CD4-positive, alpha-beta memory T cell (primary cell): Measurements from ENCODE around the gene MGST3. TPM values are rescaled to one million over a fixed set of nuclear protein-coding genes. Genes with fewer than 3 reads are reported as not detected.
"Not testable (repeated sequence)": the region's sequence is repeated elsewhere in the genome, so short reads cannot be mapped to it uniquely, and the experiment has no call there.

ENCODE experiments used
- CTCF ChIA-PET: fragments of 350-600 bp; sonication (Branson Sonifier 250); formaldehyde crosslinking; loops from one replicate; lab custom pipeline; 2021; ENCODE audit warnings: inconsistent platforms; ENCODE audit not compliant: partially characterized antibody; lab: Charles Lee
- POLR2A ChIA-PET: fragments of 350-600 bp; sonication (Branson Sonifier 250); formaldehyde crosslinking; loops from one replicate; lab custom pipeline; 2021; ENCODE audit not compliant: partially characterized antibody; lab: Charles Lee
- DNase-seq, 5 donors: peaks; one replicate each; pipeline versions ENCODE4 v3.0.0 to v3.0.0-alpha.2; 2020 to 2022; ENCODE audit warnings: mixed read lengths in 1 of 5
- H3K27ac ChIP-seq: one replicate; pipeline ENCODE4 v1.7.0; 2013; ENCODE audit warnings: low read depth, low read length
- H3K27me3 ChIP-seq: 2 replicates; pipeline ENCODE4 v1.7.0; 2013; ENCODE audit warnings: mild to moderate bottlenecking, low read length, moderate library complexity; ENCODE audit not compliant: insufficient read depth
- H3K36me3 ChIP-seq: 2 replicates; pipeline ENCODE4 v1.7.0; 2013; ENCODE audit warnings: mild to moderate bottlenecking, low read length, moderate library complexity; ENCODE audit not compliant: insufficient read depth
- H3K4me1 ChIP-seq: 2 replicates; pipeline ENCODE4 v1.7.0; 2013; ENCODE audit warnings: mild to moderate bottlenecking, low read length, moderate library complexity; ENCODE audit not compliant: insufficient read depth
- H3K4me3 ChIP-seq, 2 donors: one replicate each; pipeline ENCODE4 v1.7.0; 2013; ENCODE audit warnings: low read length in 2 of 2, mild to moderate bottlenecking in 1 of 2
- H3K9me3 ChIP-seq, 2 donors: one replicate each; pipeline ENCODE4 v1.7.0; 2013; ENCODE audit warnings: low read length in 2 of 2, control low read depth in 1 of 2; ENCODE audit not compliant: control insufficient read depth in 1 of 2
- H3K27ac Mint-ChIP-seq, 7 donors: one replicate each; pipeline ENCODE4 v1.8.0; 2020 to 2021; ENCODE audit warnings: mixed read lengths in 7 of 7, mild to moderate bottlenecking in 6 of 7, inconsistent platforms in 3 of 7, moderate library complexity in 3 of 7
- H3K27me3 Mint-ChIP-seq, 2 donors: one replicate each; pipeline ENCODE4 v1.8.0; 2020 to 2021; ENCODE audit warnings: mixed read lengths in 2 of 2
- H3K36me3 Mint-ChIP-seq, 2 donors: one replicate each; pipeline ENCODE4 v1.8.0; 2020 to 2021; ENCODE audit warnings: mixed read lengths in 2 of 2, inconsistent platforms in 1 of 2, mild to moderate bottlenecking in 1 of 2
- H3K4me1 Mint-ChIP-seq, 4 donors: one replicate each; pipeline ENCODE4 v1.8.0; 2020 to 2021; ENCODE audit warnings: mixed read lengths in 4 of 4, mild to moderate bottlenecking in 1 of 4
- H3K4me3 Mint-ChIP-seq, 8 donors: one replicate each; pipeline ENCODE4 v1.8.0; 2020 to 2021; ENCODE audit warnings: mixed read lengths in 8 of 8, mild to moderate bottlenecking in 7 of 8, moderate library complexity in 6 of 8, inconsistent platforms in 3 of 8
- H3K9me3 Mint-ChIP-seq, 8 donors: one replicate each; pipeline ENCODE4 v1.8.0; 2020 to 2021; ENCODE audit warnings: mixed read lengths in 8 of 8, mild to moderate bottlenecking in 5 of 8, inconsistent platforms in 3 of 8, moderate library complexity in 1 of 8
- intact Hi-C: fragments of 100-400 bp; cut with micrococcal nuclease; formaldehyde crosslinking; loops from one replicate; pipeline ENCODE4 v1.15.1; 2023
- polyA plus RNA-seq, 2 donors: library from polyadenylated mRNA; unstranded; fragments of 300-500 nt; fragmentation: Illumina TruSeq; gene quantifications; one replicate each; pipeline ENCODE4 v1.2.3, GENCODE V29; 2021
- total RNA-seq, 2 experiments: library from RNA; stranded (reverse); gene quantifications; one replicate each; pipeline ENCODE4 v1.2.3, GENCODE V29; 2021

The MGST3 gene
- total RNA-seq, result 10 to 100 TPM; 67.6 to 74.0 TPM
- polyA plus RNA-seq, result 100 to 1,000 TPM; 171 to 176 TPM

DNA sequence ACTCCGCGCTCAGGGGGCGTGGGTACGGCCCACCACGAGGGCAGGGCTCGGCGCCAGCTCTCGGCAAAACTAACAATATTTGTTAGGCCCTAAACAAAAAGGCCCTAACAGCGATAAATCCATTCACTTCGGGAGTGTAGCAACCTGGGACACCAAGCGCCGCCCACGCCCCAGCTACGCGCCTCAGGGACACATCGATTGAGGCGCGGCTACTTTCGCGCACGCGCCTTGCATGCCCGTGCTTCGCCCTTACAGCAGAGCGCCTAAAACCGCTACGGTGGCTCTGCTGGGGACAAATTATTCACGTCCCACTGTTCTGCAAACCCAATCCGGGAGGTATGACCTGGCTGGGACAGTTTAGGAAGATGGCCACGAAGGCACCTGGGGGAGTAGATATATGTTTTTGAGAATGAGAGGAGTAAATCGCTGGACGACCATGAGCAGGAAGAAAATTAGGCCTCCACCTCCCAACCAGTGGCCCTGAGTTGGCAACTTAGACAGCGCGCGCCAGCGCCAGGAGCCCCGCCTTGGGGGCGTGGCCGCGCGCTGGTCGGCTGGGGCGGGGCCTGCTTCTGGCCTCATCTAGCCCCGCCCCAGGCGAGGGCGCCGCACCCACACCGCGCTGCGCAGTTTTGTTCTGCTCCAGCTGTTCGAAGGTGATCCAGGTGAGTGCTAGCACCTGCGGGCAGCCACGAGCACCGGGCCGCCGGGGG is at the start of gene MGST3:
TSS of gene MGST3 (plus strand) at position 606 of the 713 bp plus-strand sequence. CDS start 18,614 bp downstream, outside the sequence.
- no peak within 1 kb of the TSS for H3K4me3 Mint-ChIP-seq
- Histone ChIP-seq H3K27ac (peak within 1 kb of the TSS; percentile 69), H3K27me3 (no peaks in the 10 kb centered on the region), H3K4me3 (peak within 1 kb of the TSS; percentile 86 to 97), H3K36me3 (no peaks in the 10 kb centered on the region), H3K4me1 (peaks cover 35% of the 10 kb centered on the region), H3K9me3 (no peaks in the 10 kb centered on the region)
- peak within 1 kb of the TSS in 1 of 7 donors; percentile 85 for H3K27ac Mint-ChIP-seq
- H3K27me3 Mint-ChIP-seq, result no peaks in the 10 kb centered on the region
- no peaks in the 10 kb centered on the region for H3K9me3 Mint-ChIP-seq
- CTCF ChIA-PET, result interaction anchor here (0.8 to 1.1 kb wide), 3 partner anchors 67 to 263 kb away, joined by 3 read pairs; partner anchors contain the start of gene TMCO1
- intact Hi-C loops, result loop anchor here (1.0 to 10.0 kb wide), 5 partner anchors 32 to 237 kb away; partner anchors contain the start of genes ALDH9A1, TMCO1 and UCK2
- peaks cover 0 to 4% of the 10 kb centered on the region in 2 donors for H3K36me3 Mint-ChIP-seq
- POLR2A ChIA-PET, result interaction anchor here (0.7 to 3.0 kb wide), 10 partner anchors 15 to 241 kb away, joined by 3 to 30 read pairs (median 6); partner anchors contain the start of genes ALDH9A1 and TMCO1
- H3K4me1 Mint-ChIP-seq, result peaks cover 15 to 22% (median 18%) of the 10 kb centered on the region in 4 donors
- DNase-seq, result peak; percentile 93 to 97 (median 94)

DNA sequence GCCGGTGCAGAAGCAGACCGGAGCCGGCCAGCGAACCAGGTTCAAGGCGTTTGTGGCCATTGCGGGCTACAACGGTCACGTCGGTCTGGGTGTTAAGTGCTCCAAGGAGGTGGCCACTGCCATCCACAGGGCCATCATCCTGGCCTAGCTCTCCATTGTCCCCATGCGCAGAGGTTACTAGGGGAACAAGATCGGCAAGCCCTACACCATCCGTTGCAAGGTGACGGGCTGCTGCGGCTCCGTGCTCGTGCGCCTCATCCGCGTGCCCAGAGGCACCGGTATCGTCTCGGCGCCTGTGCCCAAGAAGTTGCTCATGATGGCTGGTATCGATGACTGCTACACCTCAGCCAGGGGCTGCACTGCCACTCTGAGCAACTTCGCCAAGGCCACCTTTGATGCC is 49.1 kb upstream of the MGST3 start:
- Mint-ChIP-seq H3K4me1 (no peaks in the 10 kb centered on the region), H3K4me3 (no peak overlapping the region), H3K27ac (no peak overlapping the region), H3K9me3 (no peaks in the 10 kb centered on the region), H3K36me3 (no peaks in the 10 kb centered on the region), H3K27me3 (peaks cover 10 to 21% of the 10 kb centered on the region in 2 donors)
- Histone ChIP-seq H3K9me3 (no peaks in the 10 kb centered on the region), H3K27me3 (no peaks in the 10 kb centered on the region), H3K36me3 (no peaks in the 10 kb centered on the region), H3K4me3 (no peak overlapping the region), H3K4me1 (no peaks in the 10 kb centered on the region), H3K27ac (no peak overlapping the region)
- ChIA-PET POLR2A (no interaction called here), CTCF (no interaction called here)
- intact Hi-C loops, result no loop called here
- no peak for DNase-seq

DNA sequence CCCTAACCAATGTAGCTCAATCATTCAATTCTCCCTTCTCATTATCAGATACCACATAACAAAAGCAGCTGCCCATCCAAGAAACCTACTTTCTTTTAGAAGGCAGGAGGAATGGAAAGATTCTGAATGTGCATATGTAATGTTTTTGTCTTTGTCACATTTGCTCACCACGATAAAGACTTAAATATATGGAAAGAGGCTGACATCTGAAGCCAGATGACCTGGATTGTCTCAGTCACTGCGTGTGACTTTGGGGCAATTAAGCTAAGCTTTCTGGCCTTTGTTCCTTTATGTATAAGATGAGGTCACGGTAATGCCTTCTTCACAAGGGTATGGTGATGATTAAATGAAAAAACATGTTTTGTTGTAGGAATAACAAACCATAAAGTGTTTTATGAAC is 44.6 kb upstream of the MGST3 start:
- CTCF ChIA-PET, result interaction anchor here (1.0 to 3.5 kb wide), 7 partner anchors 15 to 343 kb away, joined by 3 to 29 read pairs (median 3); no protein-coding TSS in a partner anchor
- H3K4me3 ChIP-seq, result no peak overlapping the region
- POLR2A ChIA-PET, result no interaction called here
- Mint-ChIP-seq H3K4me1 (no peaks in the 10 kb centered on the region), H3K36me3 (no peaks in the 10 kb centered on the region), H3K27me3 (peaks cover 20 to 39% of the 10 kb centered on the region in 2 donors), H3K9me3 (no peaks in the 10 kb centered on the region), H3K4me3 (no peak overlapping the region), H3K27ac (peak overlapping the region in 1 of 7 donors; percentile 2)
- no peaks in the 10 kb centered on the region for H3K27me3 ChIP-seq
- no peaks in the 10 kb centered on the region for H3K36me3 ChIP-seq
- H3K27ac ChIP-seq, result no peak overlapping the region
- no peaks in the 10 kb centered on the region for H3K4me1 ChIP-seq
- intact Hi-C loops, result no loop called here
- H3K9me3 ChIP-seq, result no peaks in the 10 kb centered on the region
- DNase-seq, result no peak

DNA sequence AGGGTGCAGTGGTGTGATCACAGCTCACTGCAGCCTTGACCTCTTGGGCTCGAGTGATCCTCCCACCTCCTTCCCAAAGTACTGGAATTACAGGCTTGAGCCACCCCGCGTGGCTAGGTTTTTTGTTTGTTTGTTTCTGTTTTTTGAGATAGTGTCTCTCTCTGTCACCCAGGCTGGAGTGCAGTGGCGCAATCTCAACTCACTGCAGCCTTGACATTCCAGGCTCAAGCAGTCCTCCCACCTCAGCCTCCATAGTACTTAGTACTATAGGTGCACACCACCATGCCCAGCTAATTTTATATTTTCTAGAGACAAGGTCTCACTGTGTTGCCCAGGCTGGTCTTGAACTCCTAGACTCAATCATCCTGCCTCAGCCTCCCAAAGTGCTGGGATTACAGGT is 39.6 kb upstream of the MGST3 start:
- H3K9me3 ChIP-seq, H3K9me3 Mint-ChIP-seq, H3K36me3 Mint-ChIP-seq, H3K36me3 ChIP-seq, H3K27ac ChIP-seq, H3K4me3 Mint-ChIP-seq, DNase-seq, H3K4me1 Mint-ChIP-seq, intact Hi-C loops, H3K27ac Mint-ChIP-seq, H3K4me3 ChIP-seq, H3K4me1 ChIP-seq: not testable (repeated sequence)
- POLR2A ChIA-PET, result interaction anchor here (1.9 to 4.4 kb wide), 2 partner anchors 193 to 199 kb away, joined by 7 to 33 read pairs; no protein-coding TSS in a partner anchor
- peaks cover 27% of the 10 kb centered on the region for H3K27me3 ChIP-seq
- CTCF ChIA-PET, result interaction anchor here (1.0 to 12.9 kb wide), 12 partner anchors 10 to 445 kb away, joined by 3 to 275 read pairs (median 8); no protein-coding TSS in a partner anchor
- peaks cover 27 to 45% of the 10 kb centered on the region in 2 donors for H3K27me3 Mint-ChIP-seq

DNA sequence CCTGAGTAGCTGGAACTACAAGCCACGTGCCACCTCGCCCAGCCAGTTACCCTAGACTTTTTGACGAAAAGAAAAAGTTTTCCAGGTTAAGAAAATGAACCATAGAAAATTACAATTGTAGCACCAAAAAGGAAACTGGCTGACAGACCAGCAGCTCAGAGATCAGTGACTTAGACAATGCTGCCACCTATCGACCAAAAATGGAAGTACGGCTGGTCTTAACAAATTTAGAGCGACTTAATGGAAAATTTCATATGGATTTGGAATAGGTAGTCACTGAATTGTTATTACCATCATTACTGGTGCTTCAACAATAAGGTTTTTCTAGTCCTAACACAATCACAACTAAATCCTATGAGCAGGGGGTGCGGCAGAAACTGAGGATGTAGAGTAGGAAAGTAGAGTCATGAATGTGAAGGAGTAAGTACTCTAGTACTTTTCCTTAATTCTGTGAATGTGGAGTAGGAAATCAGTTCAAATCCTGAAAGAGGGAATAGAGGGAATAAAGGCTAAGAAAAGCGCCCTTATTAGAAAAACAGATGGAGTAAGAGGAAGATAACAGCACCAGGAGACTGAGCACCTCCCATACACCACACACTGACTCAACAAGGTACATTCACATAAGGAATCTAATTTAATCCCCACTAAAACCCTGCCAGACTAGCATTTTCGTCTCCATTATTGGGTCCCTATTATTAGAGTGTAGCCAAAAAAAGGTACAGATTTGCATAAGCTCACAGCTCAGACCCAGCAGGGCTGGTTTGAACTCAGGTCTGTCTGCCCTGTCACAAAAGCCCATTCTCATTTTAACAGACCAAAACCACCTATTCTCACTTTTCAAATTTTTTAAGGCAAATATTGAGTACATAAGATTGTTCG is 37.9 kb upstream of the MGST3 start:
- peaks cover 14 to 21% (median 17%) of the 10 kb centered on the region in 4 donors for H3K4me1 Mint-ChIP-seq
- DNase-seq, result peak; percentile 64 to 74 (median 72)
- no peaks in the 10 kb centered on the region for H3K36me3 ChIP-seq
- H3K27me3 Mint-ChIP-seq, result peaks cover 28 to 51% of the 10 kb centered on the region in 2 donors
- H3K27me3 ChIP-seq, result peaks cover 31% of the 10 kb centered on the region
- H3K27ac ChIP-seq, result no peak overlapping the region
- H3K9me3 Mint-ChIP-seq, result no peaks in the 10 kb centered on the region
- ChIA-PET POLR2A (interaction anchor here (1.0 to 4.4 kb wide), 4 partner anchors 105 to 226 kb away, joined by 3 to 33 read pairs (median 5); partner anchors contain the start of gene ALDH9A1), CTCF (interaction anchor here (0.6 to 12.9 kb wide), 22 partner anchors 8 to 478 kb away, joined by 3 to 275 read pairs (median 6); no protein-coding TSS in a partner anchor)
- peak overlapping the region in 1 of 8 donors; percentile 26 for H3K4me3 Mint-ChIP-seq
- H3K9me3 ChIP-seq, result no peaks in the 10 kb centered on the region
- no peaks in the 10 kb centered on the region for H3K36me3 Mint-ChIP-seq
- peaks cover 19% of the 10 kb centered on the region for H3K4me1 ChIP-seq
- H3K4me3 ChIP-seq, result no peak overlapping the region
- intact Hi-C loops, result loop anchor here (1.0 kb wide), 2 partner anchors 200 to 226 kb away; no protein-coding TSS in a partner anchor
- H3K27ac Mint-ChIP-seq, result peak overlapping the region in 2 of 7 donors; percentile 26 to 39

DNA sequence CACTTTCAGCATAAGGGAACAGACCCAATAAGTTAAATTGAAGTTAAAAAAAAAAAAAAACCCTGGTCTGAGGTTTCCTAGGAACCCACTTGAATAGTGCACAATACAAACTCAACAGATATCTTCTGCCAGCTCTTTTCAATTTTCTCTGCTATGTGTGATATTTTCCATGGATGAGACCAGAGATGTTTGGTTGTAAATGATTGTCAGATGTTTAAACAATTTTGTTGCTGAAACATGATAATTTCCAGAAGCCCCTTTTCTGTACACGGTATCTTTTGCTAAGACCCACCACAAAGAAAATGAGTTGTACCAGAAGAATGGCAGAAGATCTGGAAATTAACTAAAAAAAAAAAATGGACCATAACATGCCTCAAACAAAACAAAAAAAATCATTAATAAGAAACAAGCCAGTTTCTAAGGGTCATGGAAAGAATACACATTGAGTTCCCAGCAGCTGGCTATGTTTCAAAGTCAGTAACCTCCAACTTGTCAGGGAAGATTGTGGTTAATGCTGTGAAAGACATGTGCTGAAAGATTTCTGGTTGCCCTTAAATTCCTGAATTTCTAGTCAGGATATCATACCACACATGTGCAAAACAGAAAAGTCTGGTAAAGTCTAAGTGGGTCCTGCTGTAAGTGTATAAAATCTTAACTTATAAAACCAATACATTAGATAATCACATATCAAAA is 35.6 kb upstream of the MGST3 start:
- Mint-ChIP-seq H3K36me3 (no peaks in the 10 kb centered on the region), H3K9me3 (no peaks in the 10 kb centered on the region), H3K27me3 (peaks cover 24 to 38% of the 10 kb centered on the region in 2 donors), H3K4me3 (no peak overlapping the region), H3K27ac (no peak overlapping the region), H3K4me1 (peaks cover 19 to 29% (median 23%) of the 10 kb centered on the region in 4 donors)
- no peaks in the 10 kb centered on the region for H3K9me3 ChIP-seq
- ChIA-PET CTCF (interaction anchor here (1.1 to 13.3 kb wide), 5 partner anchors 201 to 334 kb away, joined by 3 to 321 read pairs (median 115); no protein-coding TSS in a partner anchor), POLR2A (interaction anchor here (0.6 to 4.4 kb wide), 3 partner anchors 56 to 203 kb away, joined by 3 to 33 read pairs (median 5); no protein-coding TSS in a partner anchor)
- no peak for DNase-seq
- no peaks in the 10 kb centered on the region for H3K36me3 ChIP-seq
- intact Hi-C loops, result no loop called here
- peaks cover 31% of the 10 kb centered on the region for H3K27me3 ChIP-seq
- no peak overlapping the region for H3K4me3 ChIP-seq
- H3K27ac ChIP-seq, result no peak overlapping the region
- H3K4me1 ChIP-seq, result peaks cover 26% of the 10 kb centered on the region
